ENCODE data around the gene VCAN. TPM values are rescaled to one million over a fixed set of nuclear protein-coding genes. Genes with fewer than 3 reads are reported as not detected.

The VCAN gene
- total and polyA plus RNA-seq, 2 of the 8 experiments (the other 6 are each of a cell fraction or from before 2014, with no cell fraction given) = 146 to 404 TPM

DNA sequence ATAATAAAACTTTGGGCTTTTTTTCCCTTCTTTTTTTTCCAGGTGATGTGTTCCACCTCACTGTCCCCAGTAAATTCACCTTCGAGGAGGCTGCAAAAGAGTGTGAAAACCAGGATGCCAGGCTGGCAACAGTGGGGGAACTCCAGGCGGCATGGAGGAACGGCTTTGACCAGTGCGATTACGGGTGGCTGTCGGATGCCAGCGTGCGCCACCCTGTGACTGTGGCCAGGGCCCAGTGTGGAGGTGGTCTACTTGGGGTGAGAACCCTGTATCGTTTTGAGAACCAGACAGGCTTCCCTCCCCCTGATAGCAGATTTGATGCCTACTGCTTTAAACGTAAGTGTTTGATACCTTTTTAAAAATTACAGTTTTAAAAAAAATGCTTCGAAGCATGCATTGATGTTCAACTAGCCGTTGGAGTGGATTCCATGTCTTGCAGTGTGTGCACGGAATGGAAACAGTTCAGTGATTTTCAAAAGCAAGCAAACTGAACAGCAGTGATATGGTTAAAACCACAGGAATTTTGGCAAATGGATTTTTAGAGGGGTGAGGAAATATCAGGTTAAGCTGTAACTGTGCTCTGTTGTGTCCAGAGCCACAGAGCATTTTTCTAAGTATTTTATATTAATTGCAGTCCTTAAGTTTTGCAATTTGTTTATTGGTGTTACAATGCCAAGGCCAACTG lies 40.7 kb downstream of the VCAN start:
- no peak overlapping the region for H2BK12ac ChIP-seq (ENCODE audit: low read depth, low read length)
- H3K23me2 ChIP-seq (ENCODE audit: low read depth, low read length) = no peaks in the 10 kb centered on the region
- DNase-seq (ENCODE audit: low read depth in 1 of 2, low spot score in 2 of 2) (no peak), FAIRE-seq (no peak)
- peaks cover 8 to 40% (median 23%) of the 10 kb centered on the region in 4 experiments for H3K36me3 ChIP-seq (ENCODE audit: control insufficient read depth in 2 of 4, insufficient read depth in 4 of 4, low read length in 3 of 4)
- H3K4me2 ChIP-seq (ENCODE audit: insufficient read depth in 1 of 2, low read depth in 2 of 2, low read length in 2 of 2) = no peak overlapping the region
- no peak overlapping the region for H2BK20ac ChIP-seq (ENCODE audit: low read length)
- H3K9ac ChIP-seq (replicated peaks in 1 of 4; ENCODE audit: extremely low read depth in 1 of 4, low read depth in 3 of 4, low read length in 3 of 4) = no peak overlapping the region
- ChIA-PET POLR2A (ENCODE audit: partially characterized antibody) (no interaction called here), CTCF (ENCODE audit: partially characterized antibody) (no interaction called here)
- H3K4me3 ChIP-seq (ENCODE audit: extremely low read depth in 1 of 4, insufficient read depth in 2 of 4, low read depth in 3 of 4, low read length in 4 of 4) = no peak overlapping the region
- no peak overlapping the region for H3K4ac ChIP-seq (replicated peaks; ENCODE audit: insufficient read length, low read depth, low read length)
- H3K4me1 ChIP-seq (replicated peaks in 1 of 4; ENCODE audit: control insufficient read depth in 3 of 4, insufficient read depth in 4 of 4, low read length in 3 of 4) = no peaks in the 10 kb centered on the region
- H2AFZ ChIP-seq (ENCODE audit: low read length) = no peak overlapping the region
- WGBS, 2 experiments (ENCODE audit: extremely low coverage in 1 of 2, insufficient coverage in 1 of 2, insufficient read length in 1 of 2, insufficient replicate concordance in 2 of 2, low coverage in 1 of 2, low lambda C conversion rate in 2 of 2, missing lambda C conversion rate in 1 of 2) = 97% methylated on average over 13 of the region's 13 CpGs; no CpG with 5 or more reads in 1 of the 2 experiments
- peaks cover 0 to 3% of the 10 kb centered on the region in 2 experiments for H4K20me1 ChIP-seq (replicated peaks in 1 of 2; ENCODE audit: control insufficient read depth in 1 of 2, insufficient read depth in 2 of 2, low read length in 2 of 2)
- no peaks in the 10 kb centered on the region for H3K27me3 ChIP-seq (replicated peaks in 1 of 4; ENCODE audit: control insufficient read depth in 3 of 4, extremely low read depth in 1 of 4, insufficient read depth in 3 of 4, low read length in 3 of 4)
- H3K14ac ChIP-seq (ENCODE audit: insufficient read length) = no peak overlapping the region
- H3K23ac ChIP-seq (ENCODE audit: insufficient read length) = no peak overlapping the region
- H4K91ac ChIP-seq (replicated peaks; ENCODE audit: insufficient read length, low read length) = no peak overlapping the region
- no peak overlapping the region for H3K56ac ChIP-seq (replicated peaks; ENCODE audit: insufficient read length, low read depth, low read length)
- H3K79me1 ChIP-seq (ENCODE audit: low read depth, low read length) = no peaks in the 10 kb centered on the region
- no peak overlapping the region for H2AK5ac ChIP-seq (ENCODE audit: low read depth, low read length)
- H2BK5ac ChIP-seq (ENCODE audit: low read depth, low read length) = no peak overlapping the region
- no peak overlapping the region for H3K18ac ChIP-seq (ENCODE audit: extremely low read depth, low read length)
- no peaks in the 10 kb centered on the region for H3K9me3 ChIP-seq (ENCODE audit: insufficient read depth in 2 of 2, low read depth in 1 of 2, low read length in 1 of 2)
- H3K79me2 ChIP-seq (ENCODE audit: control insufficient read depth in 1 of 2, insufficient read depth in 2 of 2, low read length in 2 of 2) = peaks cover 0 to 9% of the 10 kb centered on the region in 2 experiments; a peak in 2 of 4 replicates
- no peak overlapping the region for H2BK15ac ChIP-seq (ENCODE audit: low read length)
- no peak overlapping the region for H2BK120ac ChIP-seq (replicated peaks; ENCODE audit: low read depth, low read length)
- H4K5ac ChIP-seq (ENCODE audit: insufficient read length, low read depth, low read length) = no peak overlapping the region
- H4K8ac ChIP-seq (ENCODE audit: extremely low read depth, insufficient read depth, low read length) = no peak overlapping the region
- H3K27ac ChIP-seq (ENCODE audit: low read depth, low read length) = no peak overlapping the region
- no peak for TF ChIP-seq TAF1 (IDR thresholded peaks at IDR 0.05; ENCODE audit: low read depth, low read length)
- no peak for TF ChIP-seq RNF2 (IDR thresholded peaks at IDR 0.05; ENCODE audit: borderline replicate concordance, low read depth, low read length, missing control alignments, poor library complexity, severe bottlenecking)
- TF ChIP-seq CHD1 (IDR thresholded peaks at IDR 0.05; ENCODE audit: low read depth, low read length) = no peak
- no peak for TF ChIP-seq EP300 (IDR thresholded peaks at IDR 0.05; ENCODE audit: borderline replicate concordance in 1 of 2, low read depth in 2 of 2, low read length in 2 of 2)
- TF ChIP-seq, protein P1, sequence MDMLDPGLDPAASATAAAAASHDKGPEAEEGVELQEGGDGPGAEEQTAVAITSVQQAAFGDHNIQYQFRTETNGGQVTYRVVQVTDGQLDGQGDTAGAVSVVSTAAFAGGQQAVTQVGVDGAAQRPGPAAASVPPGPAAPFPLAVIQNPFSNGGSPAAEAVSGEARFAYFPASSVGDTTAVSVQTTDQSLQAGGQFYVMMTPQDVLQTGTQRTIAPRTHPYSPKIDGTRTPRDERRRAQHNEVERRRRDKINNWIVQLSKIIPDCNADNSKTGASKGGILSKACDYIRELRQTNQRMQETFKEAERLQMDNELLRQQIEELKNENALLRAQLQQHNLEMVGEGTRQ (IDR thresholded peaks at IDR 0.05; ENCODE audit: low read length) = no peak
- no peak for TF ChIP-seq ZNF274 (IDR thresholded peaks at IDR 0.05; ENCODE audit: borderline replicate concordance, extremely low read depth, low read length)
- TF ChIP-seq SUZ12 (IDR thresholded peaks at IDR 0.05; ENCODE audit: low read length) = no peak
- TF ChIP-seq GABPA (IDR thresholded peaks at IDR 0.05; ENCODE audit: borderline replicate concordance, insufficient read depth, low read length) = no peak
- TF ChIP-seq RBBP5 (IDR thresholded peaks at IDR 0.05; ENCODE audit: borderline replicate concordance, low read depth, low read length) = no peak
- no peak for TF ChIP-seq POLR2A (IDR thresholded peaks at IDR 0.05; ENCODE audit: control extremely low read depth in 1 of 2, low read depth in 2 of 2, low read length in 2 of 2)
- no peak for TF ChIP-seq RXRA (IDR thresholded peaks at IDR 0.05; ENCODE audit: insufficient read depth, low read depth, low read length)
- no peak for TF ChIP-seq YY1 (IDR thresholded peaks at IDR 0.05; ENCODE audit: low read depth, low read length)

Data from H1 (cell line).